IMR-90 (cell line): ENCODE measurements around the gene GPR139. TPM values are rescaled to one million over a fixed set of nuclear protein-coding genes. Genes with fewer than 3 reads are reported as not detected.

Source experiments
- ATAC-seq: fragments of 200-7000 bp; cut with Tn5 transposase; 2 replicates; pipeline ENCODE4 v1.9.1; 2020; ENCODE audit warnings: low read depth, mild to moderate bottlenecking, moderate library complexity
- BruUV-seq: library from RNA; stranded (reverse); fragments of 400-500 nt; replicated peaks from 2 replicates; lab custom pipeline; 2021; lab: Mats Ljungman, UMichigan
- CTCF ChIA-PET: fragments of 300-600 bp; formaldehyde crosslinking; extraction: SDS; loops from one replicate; lab custom pipeline; 2021; ENCODE audit warnings: antibody characterized with exemption; lab: Yijun Ruan, JAX
- POLR2A ChIA-PET: fragments of 300-600 bp; sonication (Branson Sonifier 250); formaldehyde crosslinking; loops from one replicate; lab custom pipeline; 2022; ENCODE audit warnings: antibody characterized with exemption; ENCODE audit not compliant: unreplicated experiment; lab: Charles Lee
- DNase-seq: peaks from one replicate; pipeline ENCODE4 v3.0.0; 2013
- H2AFZ ChIP-seq: replicated peaks from 2 replicates; pipeline ENCODE3; 2013; ENCODE audit warnings: low read length, mild to moderate bottlenecking; ENCODE audit not compliant: poor library complexity
- H2AK5ac ChIP-seq: 2 replicates; pipeline ENCODE4 v1.6.1; 2013; ENCODE audit warnings: low read depth, low read length, inconsistent platforms
- H2AK9ac ChIP-seq: replicated peaks from 2 replicates; pipeline ENCODE3; 2013; ENCODE audit warnings: mild to moderate bottlenecking, low read depth, low read length, moderate library complexity; ENCODE audit not compliant: poor library complexity
- H2BK120ac ChIP-seq: 2 replicates; pipeline ENCODE4 v1.6.1; 2013; ENCODE audit warnings: low read depth, low read length, inconsistent platforms
- H2BK15ac ChIP-seq: 3 replicates; pipeline ENCODE4 v1.6.1; 2013; ENCODE audit warnings: low read depth, low read length, inconsistent platforms
- H2BK20ac ChIP-seq: 2 replicates; pipeline ENCODE4 v1.6.1; 2013; ENCODE audit warnings: low read depth, mild to moderate bottlenecking, inconsistent platforms, low read length, moderate library complexity
- H2BK5ac ChIP-seq: 2 replicates; pipeline ENCODE4 v1.6.1; 2013; ENCODE audit warnings: mild to moderate bottlenecking, low read depth, low read length, inconsistent platforms; ENCODE audit not compliant: poor library complexity, severe bottlenecking
- H3K14ac ChIP-seq: replicated peaks from 2 replicates; pipeline ENCODE4 v1.6.1; 2013; ENCODE audit warnings: low read depth, low read length, inconsistent platforms
- H3K18ac ChIP-seq: 2 replicates; pipeline ENCODE4 v1.6.1; 2013; ENCODE audit warnings: low read depth, low read length, control low read depth
- H3K23ac ChIP-seq: 2 replicates; pipeline ENCODE4 v1.6.1; 2013; ENCODE audit warnings: low read depth, low read length, inconsistent platforms
- H3K27ac ChIP-seq: 2 replicates; pipeline ENCODE4 v1.5.1; 2013; ENCODE audit warnings: mild to moderate bottlenecking, control low read depth, low read length; ENCODE audit not compliant: insufficient read depth
- H3K27me3 ChIP-seq: 2 replicates; pipeline ENCODE4 v1.6.1; 2013; ENCODE audit warnings: low read length; ENCODE audit not compliant: control insufficient read depth, insufficient read depth
- H3K36me3 ChIP-seq: 2 replicates; pipeline ENCODE4 v1.6.1; 2013; ENCODE audit warnings: low read length, mixed read lengths; ENCODE audit not compliant: control insufficient read depth, insufficient read depth
- H3K4ac ChIP-seq: 2 replicates; pipeline ENCODE4 v1.6.1; 2013; ENCODE audit warnings: low read depth, low read length, inconsistent platforms
- H3K4me1 ChIP-seq: 2 replicates; pipeline ENCODE4 v1.6.1; 2013; ENCODE audit warnings: low read length, mixed read lengths; ENCODE audit not compliant: control insufficient read depth, insufficient read depth
- H3K4me2 ChIP-seq: 2 replicates; pipeline ENCODE4 v1.6.1; 2013; ENCODE audit warnings: low read depth, mild to moderate bottlenecking, control low read depth, low read length, moderate library complexity
- H3K4me3 ChIP-seq: 2 replicates; pipeline ENCODE4 v1.5.1; 2013; ENCODE audit warnings: low read depth, mild to moderate bottlenecking, control low read depth, low read length, moderate library complexity; ENCODE audit not compliant: insufficient read depth
- H3K56ac ChIP-seq: 2 replicates; pipeline ENCODE4 v1.6.1; 2013; ENCODE audit warnings: low read length, inconsistent platforms; ENCODE audit not compliant: insufficient read depth; ENCODE audit errors: extremely low read depth
- H3K79me1 ChIP-seq, 2 experiments: 2 replicates each; pipeline ENCODE4 v1.6.1; 2013; ENCODE audit warnings: low read length in 2 of 2, inconsistent platforms in 1 of 2, low read depth in 1 of 2
- H3K9ac ChIP-seq: 2 replicates; pipeline ENCODE4 v1.6.1; 2013; ENCODE audit warnings: low read depth, low read length, control low read depth
- H3K9me1 ChIP-seq: 2 replicates; pipeline ENCODE4 v1.6.1; 2013; ENCODE audit warnings: low read length, inconsistent platforms; ENCODE audit not compliant: insufficient read depth
- H3K9me3 ChIP-seq: 2 replicates; pipeline ENCODE4 v1.6.1; 2013; ENCODE audit warnings: low read length; ENCODE audit not compliant: control insufficient read depth, insufficient read depth
- H4K20me1 ChIP-seq: 2 replicates; pipeline ENCODE4 v1.6.1; 2013; ENCODE audit warnings: low read length, inconsistent platforms; ENCODE audit not compliant: insufficient read depth
- H4K5ac ChIP-seq: 2 replicates; pipeline ENCODE4 v1.6.1; 2013; ENCODE audit warnings: mild to moderate bottlenecking, low read depth, low read length, control low read depth
- H4K8ac ChIP-seq, 2 experiments: 2 replicates each; pipeline ENCODE4 v1.6.1; 2013; ENCODE audit warnings: low read depth in 2 of 2, low read length in 2 of 2, control low read depth in 1 of 2, inconsistent platforms in 1 of 2
- H4K91ac ChIP-seq: 2 replicates; pipeline ENCODE4 v1.6.1; 2013; ENCODE audit warnings: low read depth, low read length, inconsistent platforms; ENCODE audit not compliant: insufficient read depth
- CHD1 ChIP-seq: IDR thresholded peaks from 2 replicates; pipeline ENCODE4 v1.6.1; 2012; ENCODE audit warnings: low read depth, low read length, improper control_type of control experiment
- FOS ChIP-seq: fragments of 150-350 bp; IDR thresholded peaks from 2 replicates; pipeline ENCODE4 v1.6.1; 2016; ENCODE audit warnings: low read depth, low read length
- NFE2L2 ChIP-seq: fragments of 150-350 bp; IDR thresholded peaks from 2 replicates; pipeline ENCODE4 v1.6.1; 2016; ENCODE audit warnings: low read depth, mild to moderate bottlenecking, low read length
- RAD21 ChIP-seq: IDR thresholded peaks from 2 replicates; pipeline ENCODE4 v1.6.1; 2012; ENCODE audit warnings: low read length, improper control_type of control experiment
- USF2 ChIP-seq: fragments of 150-350 bp; IDR thresholded peaks from 2 replicates; pipeline ENCODE4 v1.6.1; 2017; ENCODE audit warnings: mild to moderate bottlenecking, antibody characterized with exemption, low read length, low read depth
- WGBS, 2 experiments: methylation state at CpG; one replicate each; pipeline versions ENCODE4 v1.1.5 to v1.1.7; 2013; ENCODE audit warnings: missing lambda C conversion rate in 2 of 2; ENCODE audit not compliant: insufficient read length in 1 of 2; ENCODE audit errors: extremely low coverage in 2 of 2; 5-methylcytosine and 5-hydroxymethylcytosine counted together
- dilution Hi-C: fragments of 300-500 bp; cut with HindIII; formaldehyde crosslinking; loops from one replicate; pipeline ENCODE4 v1.14.3; 2018; ENCODE audit warnings: low sequenced_read_pairs; ENCODE audit not compliant: unreplicated experiment
- in situ Hi-C: fragments of 300-500 bp; cut with MboI; formaldehyde crosslinking; loops from 3 replicates; pipeline ENCODE4 v1.14.3; 2019; ENCODE audit warnings: low sequenced_read_pairs, inconsistent platforms, mixed read lengths
- intact Hi-C: fragments of 100-400 bp; cut with micrococcal nuclease; formaldehyde crosslinking; loops from 2 replicates; pipeline ENCODE4 v1.10.0; 2022
- polyA plus RNA-seq, 3 experiments: library from polyadenylated mRNA; depleted of rRNA; stranded (reverse); fragments of >200 nt; gene quantifications; 2 replicates each; pipeline ENCODE4 v1.2.3, GENCODE V29; 2012; ENCODE audit warnings: low replicate concordance in 1 of 3
- total RNA-seq: library from RNA; depleted of rRNA; stranded (reverse); fragments of >200 nt; gene quantifications from 2 replicates; pipeline ENCODE4 v1.2.3, GENCODE V29; 2012
- TF ChIP-seq, protein P1 (sequence below): fragments of 150-350 bp; IDR thresholded peaks from 2 replicates; pipeline ENCODE4 v1.6.1; 2016; ENCODE audit warnings: low read depth, mild to moderate bottlenecking, low read length, moderate library complexity, borderline replicate concordance

GPR139 gene
- total and polyA plus RNA-seq, 2 of the 4 experiments (the other 2 are of a cell fraction) = not detected

GRCh38 chr16:20041924-20042596, 31.6 kb downstream of the GPR139 start:
- H3K4me2 ChIP-seq = no peak overlapping the region
- DNase-seq (no peak), ATAC-seq (no peak)
- no peak overlapping the region for H2BK120ac ChIP-seq
- no peak overlapping the region for H3K23ac ChIP-seq
- H3K79me1 ChIP-seq = no peaks in the 10 kb centered on the region
- H3K4me3 ChIP-seq = no peak overlapping the region
- no peak overlapping the region for H2AFZ ChIP-seq
- in situ Hi-C loops (no loop called here), intact Hi-C loops (no loop called here), dilution Hi-C loops (no loop called here)
- H2AK9ac ChIP-seq = no peak overlapping the region
- H3K18ac ChIP-seq = no peak overlapping the region
- H3K4ac ChIP-seq = no peak overlapping the region
- H2BK5ac ChIP-seq = no peak overlapping the region
- TF ChIP-seq USF2 = no peak
- no peak for TF ChIP-seq CHD1
- TF ChIP-seq, protein P1, sequence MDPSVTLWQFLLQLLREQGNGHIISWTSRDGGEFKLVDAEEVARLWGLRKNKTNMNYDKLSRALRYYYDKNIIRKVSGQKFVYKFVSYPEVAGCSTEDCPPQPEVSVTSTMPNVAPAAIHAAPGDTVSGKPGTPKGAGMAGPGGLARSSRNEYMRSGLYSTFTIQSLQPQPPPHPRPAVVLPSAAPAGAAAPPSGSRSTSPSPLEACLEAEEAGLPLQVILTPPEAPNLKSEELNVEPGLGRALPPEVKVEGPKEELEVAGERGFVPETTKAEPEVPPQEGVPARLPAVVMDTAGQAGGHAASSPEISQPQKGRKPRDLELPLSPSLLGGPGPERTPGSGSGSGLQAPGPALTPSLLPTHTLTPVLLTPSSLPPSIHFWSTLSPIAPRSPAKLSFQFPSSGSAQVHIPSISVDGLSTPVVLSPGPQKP = no peak
- no peak for TF ChIP-seq NFE2L2
- TF ChIP-seq RAD21 = no peak
- TF ChIP-seq FOS = no peak
- no peak overlapping the region for H2BK15ac ChIP-seq
- CTCF ChIA-PET = no interaction called here
- H4K5ac ChIP-seq = no peak overlapping the region
- no peaks in the 10 kb centered on the region for H3K4me1 ChIP-seq
- no peak overlapping the region for H3K14ac ChIP-seq
- H4K91ac ChIP-seq = no peak overlapping the region
- no peak overlapping the region for H3K27ac ChIP-seq
- H2AK5ac ChIP-seq = no peak overlapping the region
- no peak overlapping the region for H3K9ac ChIP-seq
- no peaks in the 10 kb centered on the region for H3K9me1 ChIP-seq
- no TSS peak for BruUV-seq
- peaks cover 9% of the 10 kb centered on the region; the same call in 1 of the 2 replicates for H3K9me3 ChIP-seq
- no peaks in the 10 kb centered on the region for H3K27me3 ChIP-seq
- H4K20me1 ChIP-seq = no peaks in the 10 kb centered on the region
- H2BK20ac ChIP-seq = no peak overlapping the region
- no peak overlapping the region for H3K56ac ChIP-seq
- WGBS, 2 experiments = no CpG with 5 or more reads among the region's 4 CpGs
- H3K36me3 ChIP-seq = no peaks in the 10 kb centered on the region
- POLR2A ChIA-PET = no interaction called here
- H4K8ac ChIP-seq = no peak overlapping the region
